ENCODE results near the gene UST. TPM values are rescaled to one million over a fixed set of nuclear protein-coding genes. Genes with fewer than 3 reads are reported as not detected.

Gene UST
- total RNA-seq, 2 donors from 2014 or later, result 15.3 to 16.3 TPM

- no peak overlapping the region for H3K4me3 ChIP-seq (ENCODE audit: low read length)
These were observed 220.7 kb downstream of the UST start for GRCh38 chr6:148967541-148967956.

GRCh38 chr6:148968771-148969602 lies 222.2 kb downstream of the UST start:
- Histone ChIP-seq H3K27me3 (ENCODE audit: control insufficient read depth, insufficient read depth, low read length, poor library complexity, severe bottlenecking) (peaks cover 9% of the 10 kb centered on the region), H3K9me3 (ENCODE audit: control insufficient read depth, low read length) (no peaks in the 10 kb centered on the region), H3K27ac (ENCODE audit: low read depth, low read length) (peak overlapping the region; percentile 37), H3K4me1 (ENCODE audit: control insufficient read depth, insufficient read depth, low read length) (no peaks in the 10 kb centered on the region), H3K36me3 (ENCODE audit: control insufficient read depth, insufficient read depth, low read length) (no peaks in the 10 kb centered on the region), H3K9ac (ENCODE audit: extremely low read depth, low read length, poor library complexity, severe bottlenecking) (no peak overlapping the region), H3K4me3 (ENCODE audit: low read length) (no peak overlapping the region)
- no peak for TF ChIP-seq CTCF (conservative IDR thresholded peaks at IDR 0.05)
- no peaks in the 10 kb centered on the region for H3K9me3 Mint-ChIP-seq
- no peak overlapping the region for H3K27ac Mint-ChIP-seq
- H3K4me1 Mint-ChIP-seq, result peaks cover 23% of the 10 kb centered on the region
- WGBS, 2 experiments (ENCODE audit: insufficient coverage in 1 of 2, insufficient read length in 1 of 2), result 96 to 100% methylated on average over 3 to 4 of the region's 4 CpGs
- DNase-seq, result no peak
- no peak overlapping the region for H3K4me3 Mint-ChIP-seq
- peaks cover 23% of the 10 kb centered on the region for H3K36me3 Mint-ChIP-seq (ENCODE audit: low read depth)
- no peaks in the 10 kb centered on the region for H3K27me3 Mint-ChIP-seq (ENCODE audit: insufficient read depth)

More at GRCh38 chr6:148967541-148967956, 220.7 kb downstream of the UST start:
- Histone ChIP-seq H3K4me1 (ENCODE audit: control insufficient read depth, insufficient read depth, low read length) (no peaks in the 10 kb centered on the region), H3K27me3 (ENCODE audit: control insufficient read depth, insufficient read depth, low read length, poor library complexity, severe bottlenecking) (peaks cover 9% of the 10 kb centered on the region), H3K27ac (ENCODE audit: low read depth, low read length) (no peak overlapping the region), H3K36me3 (ENCODE audit: control insufficient read depth, insufficient read depth, low read length) (no peaks in the 10 kb centered on the region), H3K9ac (ENCODE audit: extremely low read depth, low read length, poor library complexity, severe bottlenecking) (no peak overlapping the region), H3K9me3 (ENCODE audit: control insufficient read depth, low read length) (no peaks in the 10 kb centered on the region)
- peak; percentile 65 for DNase-seq
- H3K4me3 Mint-ChIP-seq, result no peak overlapping the region
- H3K27ac Mint-ChIP-seq, result no peak overlapping the region
- WGBS, 2 experiments (ENCODE audit: insufficient coverage in 1 of 2, insufficient read length in 1 of 2), result 50 to 58% methylated on average over 5 to 7 of the region's 7 CpGs
- no peak for TF ChIP-seq CTCF (conservative IDR thresholded peaks at IDR 0.05)
- H3K4me1 Mint-ChIP-seq, result peaks cover 21% of the 10 kb centered on the region
- no peaks in the 10 kb centered on the region for H3K27me3 Mint-ChIP-seq (ENCODE audit: insufficient read depth)
- H3K9me3 Mint-ChIP-seq, result no peaks in the 10 kb centered on the region
- H3K36me3 Mint-ChIP-seq (ENCODE audit: low read depth), result peaks cover 32% of the 10 kb centered on the region

GRCh38 chr6:148969603-148970061 lies 222.8 kb downstream of the UST start:
- peaks cover 17% of the 10 kb centered on the region for H3K36me3 Mint-ChIP-seq (ENCODE audit: low read depth)
- Histone ChIP-seq H3K4me3 (ENCODE audit: low read length) (no peak overlapping the region), H3K9me3 (ENCODE audit: control insufficient read depth, low read length) (no peaks in the 10 kb centered on the region), H3K27ac (ENCODE audit: low read depth, low read length) (peak overlapping the region; percentile 37), H3K27me3 (ENCODE audit: control insufficient read depth, insufficient read depth, low read length, poor library complexity, severe bottlenecking) (peaks cover 9% of the 10 kb centered on the region), H3K4me1 (ENCODE audit: control insufficient read depth, insufficient read depth, low read length) (no peaks in the 10 kb centered on the region), H3K36me3 (ENCODE audit: control insufficient read depth, insufficient read depth, low read length) (no peaks in the 10 kb centered on the region), H3K9ac (ENCODE audit: extremely low read depth, low read length, poor library complexity, severe bottlenecking) (no peak overlapping the region)
- TF ChIP-seq CTCF (conservative IDR thresholded peaks at IDR 0.05), result no peak
- no peaks in the 10 kb centered on the region for H3K9me3 Mint-ChIP-seq
- DNase-seq, result no peak
- no peak overlapping the region for H3K4me3 Mint-ChIP-seq
- H3K27me3 Mint-ChIP-seq (ENCODE audit: insufficient read depth), result no peaks in the 10 kb centered on the region
- peaks cover 21% of the 10 kb centered on the region for H3K4me1 Mint-ChIP-seq
- WGBS, 2 experiments (ENCODE audit: insufficient coverage in 1 of 2, insufficient read length in 1 of 2), result 53 to 88% methylated on average over 4 to 10 of the region's 10 CpGs
- H3K27ac Mint-ChIP-seq, result peak overlapping the region; percentile 40
